ENCODE results near the gene CFAP44. TPM values are rescaled to one million over a fixed set of nuclear protein-coding genes. Genes with fewer than 3 reads are reported as not detected.
"Not testable (repeated sequence)": the region's sequence is repeated elsewhere in the genome, so short reads cannot be mapped to it uniquely, and the experiment has no call there.

The CFAP44 gene
- 4.0 TPM for polyA plus RNA-seq (2012; ENCODE audit: missing spikeins)

GRCh38 chr3:113441051-113441770 lies at the start of gene CFAP44:
Gene CFAP44, minus strand, starts transcription at chr3:113441493. Its CDS starts 7,829 bp downstream, at chr3:113433664.
- TF ChIP-seq POLR2AphosphoS5 (IDR thresholded peaks at IDR 0.05; ENCODE audit: low read depth, low read length) (no peak), TAF1 (IDR thresholded peaks at IDR 0.05; ENCODE audit: borderline replicate concordance, low read depth, low read length) (no peak), POLR2A (IDR thresholded peaks at IDR 0.05; ENCODE audit: low read depth, low read length) (no peak)
- FAIRE-seq (no peak), DNase-seq (ENCODE audit: insufficient read length) (no peak)

- TF ChIP-seq POLR2AphosphoS5 (IDR thresholded peaks at IDR 0.05; ENCODE audit: low read depth, low read length) (no peak), POLR2A (IDR thresholded peaks at IDR 0.05; ENCODE audit: low read depth, low read length) (no peak), TAF1 (IDR thresholded peaks at IDR 0.05; ENCODE audit: borderline replicate concordance, low read depth, low read length) (no peak)
- DNase-seq (ENCODE audit: insufficient read length) (no peak), FAIRE-seq (no peak)
Observed at GRCh38 chr3:113485161-113485609, 43.9 kb upstream of the CFAP44 start.

- no peak for DNase-seq (ENCODE audit: insufficient read length)
- no peak for TF ChIP-seq POLR2A (IDR thresholded peaks at IDR 0.05; ENCODE audit: low read depth, low read length)
- no peak for TF ChIP-seq POLR2AphosphoS5 (IDR thresholded peaks at IDR 0.05; ENCODE audit: low read depth, low read length)
- TF ChIP-seq TAF1 (IDR thresholded peaks at IDR 0.05; ENCODE audit: borderline replicate concordance, low read depth, low read length) = no peak
- FAIRE-seq = peak; percentile 27
Observed at GRCh38 chr3:113468539-113468938, 27.2 kb upstream of the CFAP44 start.

GRCh38 chr3:113461488-113461887 lies 20.2 kb upstream of the CFAP44 start:
- FAIRE-seq (no peak), DNase-seq (ENCODE audit: insufficient read length) (no peak)
- TF ChIP-seq POLR2A (IDR thresholded peaks at IDR 0.05; ENCODE audit: low read depth, low read length) = no peak
- TF ChIP-seq TAF1 (IDR thresholded peaks at IDR 0.05; ENCODE audit: borderline replicate concordance, low read depth, low read length) = no peak
- TF ChIP-seq POLR2AphosphoS5 (IDR thresholded peaks at IDR 0.05; ENCODE audit: low read depth, low read length) = no peak

- FAIRE-seq; DNase-seq (ENCODE audit: insufficient read length): not testable (repeated sequence)
Observed at GRCh38 chr3:113458554-113458953, 17.3 kb upstream of the CFAP44 start.

GRCh38 chr3:113455446-113455845 lies 14.2 kb upstream of the CFAP44 start:
- no peak for TF ChIP-seq POLR2AphosphoS5 (IDR thresholded peaks at IDR 0.05; ENCODE audit: low read depth, low read length)
- no peak for TF ChIP-seq POLR2A (IDR thresholded peaks at IDR 0.05; ENCODE audit: low read depth, low read length)
- no peak for TF ChIP-seq TAF1 (IDR thresholded peaks at IDR 0.05; ENCODE audit: borderline replicate concordance, low read depth, low read length)
- FAIRE-seq (no peak), DNase-seq (ENCODE audit: insufficient read length) (no peak)

- DNase-seq (ENCODE audit: insufficient read length) (no peak), FAIRE-seq (no peak)
- TF ChIP-seq POLR2A (IDR thresholded peaks at IDR 0.05; ENCODE audit: low read depth, low read length) (no peak), POLR2AphosphoS5 (IDR thresholded peaks at IDR 0.05; ENCODE audit: low read depth, low read length) (no peak), TAF1 (IDR thresholded peaks at IDR 0.05; ENCODE audit: borderline replicate concordance, low read depth, low read length) (no peak)
Observed at GRCh38 chr3:113454630-113455029, 13.3 kb upstream of the CFAP44 start.

- DNase-seq (ENCODE audit: insufficient read length) (no peak), FAIRE-seq (no peak)
- TF ChIP-seq TAF1 (IDR thresholded peaks at IDR 0.05; ENCODE audit: borderline replicate concordance, low read depth, low read length) (no peak), POLR2AphosphoS5 (IDR thresholded peaks at IDR 0.05; ENCODE audit: low read depth, low read length) (no peak), POLR2A (IDR thresholded peaks at IDR 0.05; ENCODE audit: low read depth, low read length) (no peak)
Observed at GRCh38 chr3:113454057-113454456, 12.8 kb upstream of the CFAP44 start.

GRCh38 chr3:113450911-113451310 lies 9.6 kb upstream of the CFAP44 start:
- TF ChIP-seq TAF1 (IDR thresholded peaks at IDR 0.05; ENCODE audit: borderline replicate concordance, low read depth, low read length) (no peak), POLR2AphosphoS5 (IDR thresholded peaks at IDR 0.05; ENCODE audit: low read depth, low read length) (no peak), POLR2A (IDR thresholded peaks at IDR 0.05; ENCODE audit: low read depth, low read length) (no peak)
- DNase-seq (ENCODE audit: insufficient read length) (no peak), FAIRE-seq (no peak)

- TF ChIP-seq POLR2AphosphoS5 (IDR thresholded peaks at IDR 0.05; ENCODE audit: low read depth, low read length) (no peak), POLR2A (IDR thresholded peaks at IDR 0.05; ENCODE audit: low read depth, low read length) (no peak), TAF1 (IDR thresholded peaks at IDR 0.05; ENCODE audit: borderline replicate concordance, low read depth, low read length) (no peak)
- no peak for DNase-seq (ENCODE audit: insufficient read length)
- FAIRE-seq = no peak
Observed at GRCh38 chr3:113439606-113440005, 1.7 kb downstream of the CFAP44 start.

- no peak for TF ChIP-seq POLR2A (IDR thresholded peaks at IDR 0.05; ENCODE audit: low read depth, low read length)
- TF ChIP-seq TAF1 (IDR thresholded peaks at IDR 0.05; ENCODE audit: borderline replicate concordance, low read depth, low read length) = no peak
- TF ChIP-seq POLR2AphosphoS5 (IDR thresholded peaks at IDR 0.05; ENCODE audit: low read depth, low read length) = no peak
- FAIRE-seq (no peak), DNase-seq (ENCODE audit: insufficient read length) (no peak)
Observed at GRCh38 chr3:113438224-113438623, 3.1 kb downstream of the CFAP44 start.

- FAIRE-seq = no peak
- TF ChIP-seq TAF1 (IDR thresholded peaks at IDR 0.05; ENCODE audit: borderline replicate concordance, low read depth, low read length) (no peak), POLR2AphosphoS5 (IDR thresholded peaks at IDR 0.05; ENCODE audit: low read depth, low read length) (no peak), POLR2A (IDR thresholded peaks at IDR 0.05; ENCODE audit: low read depth, low read length) (no peak)
- no peak for DNase-seq (ENCODE audit: insufficient read length)
Observed at GRCh38 chr3:113437411-113437810, 3.9 kb downstream of the CFAP44 start.

All from GM12892 (cell line).